Measurements from ENCODE around the gene ATAD1. TPM values are rescaled to one million over a fixed set of nuclear protein-coding genes. Genes with fewer than 3 reads are reported as not detected.
A peak's percentile ranks its signal among the peaks of the same experiment; 100 is the strongest.

The ATAD1 gene
- total and polyA plus RNA-seq, 2 of the 8 experiments (the other 6 are each of a cell fraction or from before 2014, with no cell fraction given), result 8.9 to 35.3 TPM

DNA sequence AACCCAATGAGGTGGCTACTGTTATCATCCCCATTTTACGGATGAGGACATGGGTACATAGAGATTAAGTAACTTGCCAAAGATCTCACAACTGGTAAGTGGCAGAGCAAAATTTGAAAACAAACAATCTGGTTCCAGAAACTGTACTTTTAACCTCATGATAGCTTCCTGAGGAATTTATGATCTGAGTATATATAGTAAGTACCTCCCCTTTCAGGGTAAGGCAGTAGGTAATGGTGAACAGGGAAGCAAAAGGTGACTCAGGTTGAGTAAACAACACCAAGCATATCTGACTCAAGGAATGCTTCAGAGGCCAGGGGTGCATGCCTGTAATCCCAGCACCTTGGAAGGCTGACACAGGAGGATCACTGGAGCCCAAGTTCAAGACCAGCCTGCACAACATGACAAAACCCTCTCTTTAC is 24.2 kb upstream of the ATAD1 start:
- H3K27ac ChIP-seq (ENCODE audit: low read depth, low read length), result no peak overlapping the region
- no peaks in the 10 kb centered on the region for H3K4me1 ChIP-seq (replicated peaks in 1 of 4; ENCODE audit: control insufficient read depth in 3 of 4, insufficient read depth in 4 of 4, low read length in 3 of 4)
- H2BK120ac ChIP-seq (replicated peaks; ENCODE audit: low read depth, low read length), result no peak overlapping the region
- H3K23me2 ChIP-seq (ENCODE audit: low read depth, low read length), result no peaks in the 10 kb centered on the region
- no peak overlapping the region for H4K5ac ChIP-seq (ENCODE audit: insufficient read length, low read depth, low read length)
- no peaks in the 10 kb centered on the region for H4K20me1 ChIP-seq (replicated peaks in 1 of 2; ENCODE audit: control insufficient read depth in 1 of 2, insufficient read depth in 2 of 2, low read length in 2 of 2)
- ChIA-PET CTCF (ENCODE audit: partially characterized antibody) (interaction anchor here (0.7 to 1.2 kb wide), 2 partner anchors 10 to 17 kb away, joined by 3 read pairs; no protein-coding TSS in a partner anchor), POLR2A (ENCODE audit: partially characterized antibody) (interaction anchor here (0.6 to 1.5 kb wide), 3 partner anchors 20 to 625 kb away, joined by 3 to 4 read pairs (median 3); partner anchors contain the start of gene ATAD1)
- H3K4ac ChIP-seq (replicated peaks; ENCODE audit: insufficient read length, low read depth, low read length), result no peak overlapping the region
- H3K56ac ChIP-seq (replicated peaks; ENCODE audit: insufficient read length, low read depth, low read length), result no peak overlapping the region
- H3K4me3 ChIP-seq (ENCODE audit: extremely low read depth in 1 of 4, insufficient read depth in 2 of 4, low read depth in 3 of 4, low read length in 4 of 4), result no peak overlapping the region
- H3K79me2 ChIP-seq (ENCODE audit: control insufficient read depth in 1 of 2, insufficient read depth in 2 of 2, low read length in 2 of 2), result no peaks in the 10 kb centered on the region
- 0 out of 2 replicates have a peak overlapping the region, but pooled peaks have one; percentile 53 for H2BK20ac ChIP-seq (ENCODE audit: low read length)
- H4K8ac ChIP-seq (ENCODE audit: extremely low read depth, insufficient read depth, low read length), result no peak overlapping the region
- H3K27me3 ChIP-seq (replicated peaks in 1 of 4; ENCODE audit: control insufficient read depth in 3 of 4, extremely low read depth in 1 of 4, insufficient read depth in 3 of 4, low read length in 3 of 4), result no peaks in the 10 kb centered on the region
- H4K91ac ChIP-seq (replicated peaks; ENCODE audit: insufficient read length, low read length), result no peak overlapping the region
- H2AFZ ChIP-seq (ENCODE audit: low read length), result no peak overlapping the region
- no peak for FAIRE-seq
- H2BK12ac ChIP-seq (ENCODE audit: low read depth, low read length), result no peak overlapping the region
- H3K23ac ChIP-seq (ENCODE audit: insufficient read length), result no peak overlapping the region
- TF ChIP-seq JUN (IDR thresholded peaks at IDR 0.05; ENCODE audit: low read depth, low read length) (no peak), YY1 (IDR thresholded peaks at IDR 0.05; ENCODE audit: low read depth, low read length) (no peak), ATF3 (IDR thresholded peaks at IDR 0.05; ENCODE audit: insufficient read depth, low read depth, low read length) (no peak), RBBP5 (IDR thresholded peaks at IDR 0.05; ENCODE audit: borderline replicate concordance, low read depth, low read length) (no peak), SIX5 (IDR thresholded peaks at IDR 0.05; ENCODE audit: low read depth, low read length) (no peak), SIN3A (conservative IDR thresholded peaks at IDR 0.05 in 1 of 2, IDR thresholded peaks at IDR 0.05 in 1 of 2; ENCODE audit: low read depth in 1 of 2, low read length in 2 of 2) (no peak), TBP (IDR thresholded peaks at IDR 0.05; ENCODE audit: low read depth, low read length) (no peak)
- H3K9ac ChIP-seq (replicated peaks in 1 of 4; ENCODE audit: extremely low read depth in 1 of 4, low read depth in 3 of 4, low read length in 3 of 4), result no peak overlapping the region
- H3K36me3 ChIP-seq (ENCODE audit: control insufficient read depth in 2 of 4, insufficient read depth in 4 of 4, low read length in 3 of 4), result no peaks in the 10 kb centered on the region
- no peak overlapping the region for H2BK15ac ChIP-seq (ENCODE audit: low read length)
- no peaks in the 10 kb centered on the region for H3K79me1 ChIP-seq (ENCODE audit: low read depth, low read length)
- H3K4me2 ChIP-seq (ENCODE audit: insufficient read depth in 1 of 2, low read depth in 2 of 2, low read length in 2 of 2), result no peak overlapping the region
- no peak overlapping the region for H2AK5ac ChIP-seq (ENCODE audit: low read depth, low read length)
- no peak overlapping the region for H3K14ac ChIP-seq (ENCODE audit: insufficient read length)
- H2BK5ac ChIP-seq (ENCODE audit: low read depth, low read length), result peak overlapping the region; percentile 36; the same call in 1 of the 2 replicates
- WGBS, 2 experiments (ENCODE audit: extremely low coverage in 1 of 2, insufficient coverage in 1 of 2, insufficient read length in 1 of 2, insufficient replicate concordance in 2 of 2, low coverage in 1 of 2, low lambda C conversion rate in 2 of 2, missing lambda C conversion rate in 1 of 2), result 87% methylated on average over 1 of the region's 1 CpG; no CpG with 5 or more reads in 1 of the 2 experiments
- H3K18ac ChIP-seq (ENCODE audit: extremely low read depth, low read length), result no peak overlapping the region
- DNase-seq (ENCODE audit: low read depth in 1 of 2, low spot score in 2 of 2), result no peak
- H3K9me3 ChIP-seq (ENCODE audit: insufficient read depth in 2 of 2, low read depth in 1 of 2, low read length in 1 of 2), result no peaks in the 10 kb centered on the region

All from H1 (cell line).